CD14-positive monocyte (primary cell): ENCODE results near the gene TMEM54. TPM values are rescaled to one million over a fixed set of nuclear protein-coding genes. Genes with fewer than 3 reads are reported as not detected.

Experiments used
- DNase-seq, 3 donors: peaks; one replicate each; pipeline ENCODE4 v3.0.0-alpha.2; 2011 to 2022
- H2AFZ ChIP-seq: 2 replicates; pipeline ENCODE4 v1.6.0; 2012; ENCODE audit warnings: mild to moderate bottlenecking, low read depth, low read length, inconsistent platforms; ENCODE audit not compliant: insufficient read depth, poor library complexity, severe bottlenecking
- H3K27ac ChIP-seq, 2 donors: 1 replicate in 1 of 2; 2 replicates in 1 of 2; pipeline ENCODE4 v1.5.1; 2012 to 2013; ENCODE audit warnings: low read length in 2 of 2, control low read depth in 1 of 2, inconsistent platforms in 1 of 2, low read depth in 1 of 2, mild to moderate bottlenecking in 1 of 2
- H3K27me3 ChIP-seq, 2 donors: one replicate each; pipeline versions ENCODE4 v1.6.0 to v1.6.1; 2011 to 2013; ENCODE audit warnings: low read length in 2 of 2; ENCODE audit not compliant: control insufficient read depth in 2 of 2, insufficient read depth in 2 of 2
- H3K36me3 ChIP-seq, 2 donors: replicated peaks in 1 of 2; 1 replicate in 1 of 2; 2 replicates in 1 of 2; pipeline versions ENCODE4 v1.5.1 to v1.6.1; 2012 to 2013; ENCODE audit warnings: low read length in 2 of 2, control low read depth in 1 of 2, inconsistent platforms in 1 of 2, mild to moderate bottlenecking in 1 of 2; ENCODE audit not compliant: insufficient read depth in 2 of 2, control insufficient read depth in 1 of 2
- H3K4me1 ChIP-seq, 2 donors: 1 replicate in 1 of 2; 2 replicates in 1 of 2; pipeline versions ENCODE4 v1.5.1 to v1.6.1; 2012 to 2013; ENCODE audit warnings: low read length in 2 of 2, control low read depth in 1 of 2, inconsistent platforms in 1 of 2, mild to moderate bottlenecking in 1 of 2, moderate library complexity in 1 of 2; ENCODE audit not compliant: insufficient read depth in 2 of 2, control insufficient read depth in 1 of 2
- H3K4me2 ChIP-seq: replicated peaks from 2 replicates; pipeline ENCODE3; 2012; ENCODE audit warnings: low read length, moderate library complexity, mild to moderate bottlenecking; ENCODE audit not compliant: poor library complexity, severe bottlenecking; ENCODE audit errors: extremely low read depth
- H3K4me3 ChIP-seq, 3 experiments: fragments of 200-600 bp in 1 of 3; sonication (generic) in 1 of 3; replicated peaks in 1 of 3; 1 replicate in 2 of 3; 2 replicates in 1 of 3; pipeline ENCODE4 v1.5.1; 2011 to 2013; ENCODE audit warnings: low read length in 3 of 3, mild to moderate bottlenecking in 3 of 3, control low read depth in 2 of 3, low read depth in 2 of 3, inconsistent platforms in 1 of 3, moderate library complexity in 1 of 3
- H3K79me2 ChIP-seq: 2 replicates; pipeline ENCODE4 v1.6.0; 2012; ENCODE audit warnings: mild to moderate bottlenecking, control low read depth, inconsistent platforms, low read length, moderate library complexity; ENCODE audit not compliant: insufficient read depth
- H3K9ac ChIP-seq: 2 replicates; pipeline ENCODE4 v1.6.0; 2017; ENCODE audit warnings: low read length, mild to moderate bottlenecking; ENCODE audit not compliant: insufficient read depth, poor library complexity, severe bottlenecking
- H3K9me3 ChIP-seq, 2 donors: replicated peaks in 1 of 2; 1 replicate in 1 of 2; 2 replicates in 1 of 2; pipeline versions ENCODE4 v1.5.1 to v1.6.1; 2012 to 2013; ENCODE audit warnings: low read length in 2 of 2, control low read depth in 1 of 2; ENCODE audit not compliant: control insufficient read depth in 1 of 2, insufficient read depth in 1 of 2
- H4K20me1 ChIP-seq: 2 replicates; pipeline ENCODE4 v1.6.0; 2012; ENCODE audit warnings: mild to moderate bottlenecking, low read length, control low read depth, moderate library complexity; ENCODE audit not compliant: insufficient read depth
- H3K27ac Mint-ChIP-seq, 7 donors: one replicate each; pipeline ENCODE4 v1.8.0; 2020; ENCODE audit warnings: mild to moderate bottlenecking in 7 of 7, mixed read lengths in 7 of 7, moderate library complexity in 6 of 7, inconsistent platforms in 2 of 7
- H3K27me3 Mint-ChIP-seq, 3 donors: one replicate each; pipeline ENCODE4 v1.8.0; 2021 to 2022; ENCODE audit warnings: low read depth in 3 of 3, mild to moderate bottlenecking in 3 of 3, mixed read lengths in 3 of 3, moderate library complexity in 3 of 3, inconsistent platforms in 1 of 3
- H3K36me3 Mint-ChIP-seq, 2 donors: one replicate each; pipeline ENCODE4 v1.8.0; 2020; ENCODE audit warnings: mixed read lengths in 2 of 2, inconsistent platforms in 1 of 2, mild to moderate bottlenecking in 1 of 2
- H3K4me1 Mint-ChIP-seq: one replicate; pipeline ENCODE4 v1.8.0; 2020; ENCODE audit warnings: mild to moderate bottlenecking, mixed read lengths
- H3K4me3 Mint-ChIP-seq, 2 donors: one replicate each; pipeline ENCODE4 v1.8.0; 2020; ENCODE audit warnings: mild to moderate bottlenecking in 2 of 2, mixed read lengths in 2 of 2, moderate library complexity in 1 of 2
- H3K9me3 Mint-ChIP-seq, 7 donors: one replicate each; pipeline ENCODE4 v1.8.0; 2020 to 2022; ENCODE audit warnings: mixed read lengths in 7 of 7, mild to moderate bottlenecking in 6 of 7, moderate library complexity in 6 of 7, inconsistent platforms in 2 of 7
- WGBS: methylation state at CpG from one replicate; pipeline ENCODE4 v1.1.5; 2013; ENCODE audit warnings: missing lambda C conversion rate; ENCODE audit not compliant: insufficient coverage; 5-methylcytosine and 5-hydroxymethylcytosine counted together
- intact Hi-C, 2 donors: fragments of 100-400 bp; cut with micrococcal nuclease; formaldehyde crosslinking; loops; one replicate each; pipeline versions ENCODE4 v1.15.0 to v1.15.1; 2023
- polyA plus RNA-seq, 3 donors: library from polyadenylated mRNA; depleted of rRNA in 1 of 3; unstranded in 2 of 3; stranded (reverse) in 1 of 3; fragments of 300-500 nt in 2 of 3; fragments of >200 nt in 1 of 3; fragmentation: Illumina TruSeq in 2 of 3; gene quantifications; 1 replicate in 2 of 3; 2 replicates in 1 of 3; pipeline ENCODE4 v1.2.3, GENCODE V29; 2012 to 2021
- TF ChIP-seq, protein P1 (sequence below): fragments of 200-600 bp; IDR thresholded peaks from one replicate; pipeline ENCODE4 v1.8.0; 2022; ENCODE audit warnings: antibody characterized with exemption, mild to moderate bottlenecking

Gene TMEM54
- polyA plus RNA-seq, 3 donors, result 0.08 TPM; not detected in 2

DNA sequence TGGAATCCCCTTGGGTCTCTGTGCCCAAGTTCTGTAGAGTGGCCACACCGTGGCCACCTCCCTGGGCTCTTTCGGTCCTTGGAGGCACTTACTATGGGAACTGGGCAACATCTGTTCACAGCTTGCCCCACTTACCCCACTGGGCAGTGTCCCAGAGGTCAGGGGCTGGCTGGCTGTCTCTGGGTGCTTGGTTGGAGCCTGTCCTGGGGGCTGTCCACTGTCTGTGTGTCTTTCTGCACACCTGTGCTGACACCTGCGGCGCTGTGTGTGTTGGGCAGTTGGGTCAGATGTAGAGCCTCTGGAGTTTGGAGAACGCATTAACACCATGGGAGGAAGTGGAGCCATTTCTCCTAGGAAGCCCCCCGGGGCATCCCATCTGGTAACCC is 1.3 kb upstream of the TMEM54 start:
- Mint-ChIP-seq H3K27me3 (peaks cover 47 to 67% (median 59%) of the 10 kb centered on the region in 3 donors), H3K9me3 (peaks cover 0 to 13% (median 8%) of the 10 kb centered on the region in 7 donors), H3K36me3 (peaks cover 2 to 5% of the 10 kb centered on the region in 2 donors), H3K4me3 (peak overlapping the region in 1 of 2 donors; percentile 73), H3K4me1 (peaks cover 7% of the 10 kb centered on the region), H3K27ac (no peak overlapping the region)
- no peak overlapping the region for H3K4me3 ChIP-seq
- peaks cover 35 to 55% of the 10 kb centered on the region in 2 donors for H3K27me3 ChIP-seq
- no peak overlapping the region for H2AFZ ChIP-seq
- peaks cover 0 to 5% of the 10 kb centered on the region in 2 donors for H3K4me1 ChIP-seq
- intact Hi-C loops, result no loop called here
- no peak overlapping the region for H3K4me2 ChIP-seq
- WGBS, result 90% methylated on average over 2 of the region's 6 CpGs
- H3K79me2 ChIP-seq, result no peaks in the 10 kb centered on the region
- H3K27ac ChIP-seq, result no peak overlapping the region
- H3K36me3 ChIP-seq, result no peaks in the 10 kb centered on the region
- no peaks in the 10 kb centered on the region for H4K20me1 ChIP-seq
- peaks cover 0 to 10% of the 10 kb centered on the region in 2 donors for H3K9me3 ChIP-seq
- TF ChIP-seq, protein P1, sequence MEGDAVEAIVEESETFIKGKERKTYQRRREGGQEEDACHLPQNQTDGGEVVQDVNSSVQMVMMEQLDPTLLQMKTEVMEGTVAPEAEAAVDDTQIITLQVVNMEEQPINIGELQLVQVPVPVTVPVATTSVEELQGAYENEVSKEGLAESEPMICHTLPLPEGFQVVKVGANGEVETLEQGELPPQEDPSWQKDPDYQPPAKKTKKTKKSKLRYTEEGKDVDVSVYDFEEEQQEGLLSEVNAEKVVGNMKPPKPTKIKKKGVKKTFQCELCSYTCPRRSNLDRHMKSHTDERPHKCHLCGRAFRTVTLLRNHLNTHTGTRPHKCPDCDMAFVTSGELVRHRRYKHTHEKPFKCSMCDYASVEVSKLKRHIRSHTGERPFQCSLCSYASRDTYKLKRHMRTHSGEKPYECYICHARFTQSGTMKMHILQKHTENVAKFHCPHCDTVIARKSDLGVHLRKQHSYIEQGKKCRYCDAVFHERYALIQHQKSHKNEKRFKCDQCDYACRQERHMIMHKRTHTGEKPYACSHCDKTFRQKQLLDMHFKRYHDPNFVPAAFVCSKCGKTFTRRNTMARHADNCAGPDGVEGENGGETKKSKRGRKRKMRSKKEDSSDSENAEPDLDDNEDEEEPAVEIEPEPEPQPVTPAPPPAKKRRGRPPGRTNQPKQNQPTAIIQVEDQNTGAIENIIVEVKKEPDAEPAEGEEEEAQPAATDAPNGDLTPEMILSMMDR, result no peak
- H3K9ac ChIP-seq, result no peak overlapping the region
- no peak for DNase-seq

GRCh38 chr1:32901823-32902534 is 790 bp upstream of the TMEM54 start:
- intact Hi-C loops, result no loop called here
- Histone ChIP-seq H3K9me3 (peaks cover 0 to 10% of the 10 kb centered on the region in 2 donors), H3K27ac (no peak overlapping the region), H3K4me3 (no peak overlapping the region), H4K20me1 (no peaks in the 10 kb centered on the region), H3K4me1 (peaks cover 0 to 5% of the 10 kb centered on the region in 2 donors), H3K27me3 (peaks cover 35 to 58% of the 10 kb centered on the region in 2 donors), H2AFZ (no peak overlapping the region), H3K4me2 (peak overlapping the region; percentile 56), H3K9ac (no peak overlapping the region), H3K36me3 (no peaks in the 10 kb centered on the region), H3K79me2 (no peaks in the 10 kb centered on the region)
- TF ChIP-seq, protein P1, result no peak
- Mint-ChIP-seq H3K36me3 (peaks cover 2 to 5% of the 10 kb centered on the region in 2 donors), H3K27me3 (peaks cover 50 to 72% (median 60%) of the 10 kb centered on the region in 3 donors), H3K9me3 (peaks cover 0 to 13% (median 8%) of the 10 kb centered on the region in 7 donors), H3K4me1 (peaks cover 7% of the 10 kb centered on the region), H3K4me3 (peak overlapping the region; percentile 64 to 88), H3K27ac (no peak overlapping the region)
- DNase-seq, result no peak
- 51% methylated on average over 15 of the region's 24 CpGs for WGBS
